ENCODE results near the gene RPS5. TPM values are rescaled to one million over a fixed set of nuclear protein-coding genes. Genes with fewer than 3 reads are reported as not detected.

Gene RPS5
- total RNA-seq, 4 donors from 2014 or later: 904 to 1,484 (median 1,230) TPM

DNA sequence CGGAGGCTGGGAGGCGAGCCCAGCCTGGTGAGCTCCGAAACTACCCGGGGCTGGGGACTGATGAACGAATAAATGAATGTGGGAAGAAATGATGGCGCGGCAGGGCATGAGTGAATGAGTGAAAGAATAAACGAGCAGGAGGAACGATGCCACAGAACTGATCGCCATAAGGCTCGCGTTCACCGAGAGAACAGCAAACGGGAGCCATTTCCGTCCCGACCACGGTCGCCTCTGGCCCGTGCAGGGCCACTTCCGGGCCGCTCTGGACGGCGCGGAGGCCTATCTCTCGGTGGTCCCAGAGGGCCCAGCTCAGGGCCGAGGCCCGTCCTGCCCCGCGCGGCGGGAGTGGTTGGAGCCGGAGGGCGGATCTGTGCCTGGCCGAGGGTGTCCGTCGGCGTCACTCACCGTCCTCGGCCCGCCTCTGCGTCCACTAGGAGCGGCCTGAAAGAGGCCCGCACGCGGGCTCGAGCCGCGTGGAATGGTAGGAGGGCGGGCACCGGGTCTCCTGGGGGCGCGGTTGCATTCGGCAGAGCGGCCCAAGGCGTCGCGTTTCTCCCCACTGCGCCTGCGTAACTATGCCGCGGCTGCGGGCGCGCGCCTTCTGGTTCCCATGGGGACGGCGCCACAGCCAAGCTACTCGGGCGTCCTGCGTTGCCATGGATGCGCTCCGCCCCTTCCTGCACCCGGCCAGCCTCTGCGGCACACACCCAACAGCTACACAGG is 24.6 kb upstream of the RPS5 start, which contains the start of gene ZNF497:
TSS of gene ZNF497 (minus strand) at position 480 of the 723 bp plus-strand sequence. CDS start 5,116 bp downstream, outside the sequence.
- TF ChIP-seq CTCF (IDR thresholded peaks at IDR 0.05; ENCODE audit: low read depth): no peak

DNA sequence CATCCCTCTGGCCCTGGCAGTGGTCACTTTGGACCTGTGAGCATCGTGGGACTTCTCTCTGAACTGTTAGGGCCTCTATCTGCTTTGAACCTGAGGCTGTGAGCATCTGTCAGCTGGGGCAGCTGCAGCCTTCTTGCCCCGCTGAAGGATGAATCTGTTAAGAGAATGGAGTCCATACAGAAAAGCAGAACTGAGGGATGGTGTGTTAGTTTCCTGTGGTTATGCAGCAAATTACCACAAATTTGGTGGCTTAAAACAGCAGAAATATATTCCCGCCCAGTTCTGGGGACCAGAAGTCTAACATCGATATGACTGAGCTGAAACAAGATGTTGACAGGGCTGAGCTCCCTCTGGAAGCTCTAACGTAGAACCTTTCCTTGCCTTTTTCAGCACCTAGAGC is 22.9 kb upstream of the RPS5 start:
- TF ChIP-seq CTCF (IDR thresholded peaks at IDR 0.05; ENCODE audit: low read depth): no peak

DNA sequence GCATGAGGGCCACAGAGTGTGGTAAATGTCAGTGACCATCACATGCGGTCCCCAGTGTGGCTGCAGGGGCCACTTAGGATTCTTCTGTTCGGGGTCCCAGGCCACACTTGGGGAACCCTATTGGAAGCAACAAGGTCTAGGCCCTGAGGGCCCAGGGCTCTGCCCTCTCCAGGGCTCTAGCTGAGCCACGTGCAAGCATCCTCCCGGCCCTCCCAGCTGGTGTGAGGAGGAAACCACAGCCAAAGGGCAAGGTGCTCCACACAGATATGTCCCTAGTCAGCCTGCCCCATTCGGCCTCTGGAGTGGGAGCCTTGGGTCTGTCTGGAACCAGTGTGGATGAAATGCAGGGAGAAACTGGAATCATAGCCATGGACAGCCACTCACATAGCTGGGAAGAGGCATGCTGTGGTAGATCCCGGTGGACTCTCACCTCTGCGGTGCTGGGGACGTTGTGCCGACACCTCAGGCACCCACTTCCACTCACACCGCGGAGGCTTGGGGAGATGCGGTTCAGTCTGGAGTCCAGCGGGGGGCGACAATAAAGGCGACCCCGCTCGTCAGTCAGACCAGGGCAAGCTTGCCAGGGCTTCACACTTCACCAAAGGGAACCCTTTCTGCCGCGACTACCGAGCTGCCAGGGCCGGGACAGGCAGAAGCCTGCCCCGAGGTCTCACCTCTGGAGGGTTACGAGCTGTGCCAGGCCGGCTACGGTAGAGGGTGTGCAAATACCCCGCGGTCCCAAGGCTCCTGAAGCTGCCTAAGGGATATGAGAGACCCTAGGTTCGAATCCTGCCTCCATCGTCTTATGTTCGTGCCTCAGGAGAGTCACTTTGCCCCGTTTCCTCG is 20.3 kb upstream of the RPS5 start:
- no peak for TF ChIP-seq CTCF (IDR thresholded peaks at IDR 0.05; ENCODE audit: low read depth)

DNA sequence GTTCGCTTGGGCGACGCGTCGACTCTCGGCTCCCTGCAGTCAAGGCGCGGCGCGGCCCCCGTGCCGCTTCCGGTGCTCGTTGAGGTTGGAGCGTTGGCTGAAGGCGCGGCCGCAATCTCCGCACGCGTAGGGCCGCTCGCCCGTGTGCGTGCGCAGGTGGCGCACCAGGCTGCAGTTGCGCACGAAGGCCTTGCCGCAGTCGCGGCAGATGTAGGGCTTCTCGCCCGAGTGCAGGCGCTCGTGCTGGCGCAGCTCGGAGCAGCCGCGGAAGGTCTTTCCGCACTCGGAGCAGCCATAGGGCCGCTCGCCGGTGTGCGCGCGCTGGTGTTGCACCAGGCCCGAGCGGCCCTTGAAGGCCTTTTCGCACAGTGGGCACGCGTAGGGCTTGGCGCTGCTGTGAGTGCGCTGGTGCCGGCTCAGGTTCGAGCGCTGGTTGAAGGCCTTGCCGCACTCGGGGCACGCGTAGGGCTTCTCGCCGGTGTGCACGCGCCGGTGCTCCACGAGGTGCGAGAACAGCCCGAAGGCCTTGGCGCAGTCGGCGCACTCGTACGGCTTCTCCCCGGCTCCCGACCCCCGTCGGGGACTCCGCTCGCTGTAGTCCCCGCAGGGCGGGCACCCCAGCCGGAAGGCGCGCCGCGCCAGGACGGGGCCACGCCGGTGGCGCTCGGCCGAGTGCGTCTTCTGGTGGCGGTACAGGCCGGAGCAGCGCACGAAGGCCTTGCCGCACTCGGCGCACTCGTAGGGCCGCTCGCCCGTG is 19.2 kb upstream of the RPS5 start:
- no peak for TF ChIP-seq CTCF (IDR thresholded peaks at IDR 0.05; ENCODE audit: low read depth)

GRCh38 chr19:58368561-58369360 is 18.3 kb upstream of the RPS5 start:
- TF ChIP-seq CTCF (IDR thresholded peaks at IDR 0.05; ENCODE audit: low read depth): no peak

DNA sequence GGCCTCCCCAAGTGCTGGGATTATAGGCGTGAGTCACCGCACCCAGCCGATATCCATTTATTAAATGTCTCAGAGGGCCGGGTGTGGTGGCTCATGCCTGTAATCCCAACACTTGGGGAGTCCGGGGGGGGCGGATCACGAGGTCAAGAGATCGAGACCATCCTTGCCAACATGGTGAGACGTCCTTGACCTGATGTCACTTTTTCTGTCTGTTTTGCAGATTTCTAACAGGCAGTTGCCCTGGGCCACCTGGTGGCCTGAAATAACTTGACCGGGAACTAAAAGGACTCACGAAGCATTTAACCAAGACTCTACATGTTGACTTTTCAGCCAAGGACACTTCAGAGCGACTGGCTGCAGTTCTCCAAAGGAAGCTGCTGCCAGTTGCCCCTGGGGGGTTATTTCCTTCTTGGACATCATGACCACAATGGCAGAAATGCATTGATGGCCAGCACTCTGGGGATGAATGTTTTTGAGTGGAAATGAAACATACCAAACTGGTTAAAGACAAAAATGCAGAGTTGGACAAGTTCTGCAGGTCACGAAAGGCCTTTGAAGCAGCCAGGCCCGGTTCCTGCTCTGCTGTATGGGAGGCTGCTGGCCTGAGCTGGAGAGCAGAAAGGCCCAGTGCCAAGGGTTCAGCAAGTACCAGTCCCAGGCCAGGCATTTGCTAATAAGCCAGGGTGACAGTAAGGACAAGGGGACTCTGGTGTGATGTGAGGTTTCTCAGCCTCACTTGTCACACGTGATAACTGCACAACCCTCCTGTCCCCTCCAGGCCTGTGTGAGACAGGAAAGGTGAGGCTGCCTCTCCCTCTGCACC is 14.5 kb upstream of the RPS5 start:
- no peak for TF ChIP-seq CTCF (IDR thresholded peaks at IDR 0.05; ENCODE audit: low read depth)

All from subcutaneous adipose tissue (tissue), 4 donors.